IgD-negative memory B cell (primary cell): Measurements from ENCODE around the gene SIM1. TPM values are rescaled to one million over a fixed set of nuclear protein-coding genes. Genes with fewer than 3 reads are reported as not detected.

Source experiments
- H3K27ac Mint-ChIP-seq, 3 donors: one replicate each; pipeline ENCODE4 v1.8.0; 2020 to 2022; ENCODE audit warnings: mild to moderate bottlenecking in 3 of 3, mixed read lengths in 3 of 3, moderate library complexity in 1 of 3
- H3K27me3 Mint-ChIP-seq: one replicate; pipeline ENCODE4 v1.8.0; 2021; ENCODE audit warnings: mixed read lengths
- H3K36me3 Mint-ChIP-seq: one replicate; pipeline ENCODE4 v1.8.0; 2020; ENCODE audit warnings: mild to moderate bottlenecking, mixed read lengths
- H3K4me1 Mint-ChIP-seq, 3 donors: one replicate each; pipeline ENCODE4 v1.8.0; 2020 to 2022; ENCODE audit warnings: mixed read lengths in 3 of 3, mild to moderate bottlenecking in 1 of 3
- H3K4me3 Mint-ChIP-seq, 4 donors: one replicate each; pipeline ENCODE4 v1.8.0; 2020 to 2022; ENCODE audit warnings: mild to moderate bottlenecking in 4 of 4, mixed read lengths in 4 of 4, moderate library complexity in 3 of 4
- H3K9me3 Mint-ChIP-seq, 3 donors: one replicate each; pipeline ENCODE4 v1.8.0; 2020 to 2021; ENCODE audit warnings: mixed read lengths in 3 of 3, mild to moderate bottlenecking in 1 of 3
- polyA plus RNA-seq: library from polyadenylated mRNA; unstranded; fragments of 300-500 nt; fragmentation: Illumina TruSeq; gene quantifications from one replicate; pipeline ENCODE4 v1.2.3, GENCODE V29; 2021

Gene SIM1
- polyA plus RNA-seq, 1 donor from 2014 or later: not detected

DNA sequence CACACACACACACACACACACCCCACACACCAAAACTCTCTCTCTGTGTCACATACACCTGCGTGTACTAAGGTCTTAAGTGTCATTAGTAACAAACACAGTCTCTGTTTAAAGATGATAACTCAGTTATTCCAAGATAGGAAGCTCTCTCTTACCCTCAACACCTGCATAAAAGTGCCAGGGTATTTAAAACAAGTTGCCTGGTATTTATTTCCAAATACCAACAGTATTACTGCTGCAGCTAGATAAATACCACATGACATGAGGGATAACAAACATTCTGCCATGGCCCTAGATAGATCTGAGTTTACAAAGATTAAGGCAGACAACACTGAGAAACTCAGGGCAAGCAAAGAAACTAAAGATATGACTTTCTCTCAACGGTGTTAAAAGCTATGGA lies 118.5 kb downstream of the SIM1 start:
- H3K27ac Mint-ChIP-seq: no peak overlapping the region
- peaks cover 5% of the 10 kb centered on the region for H3K27me3 Mint-ChIP-seq
- no peaks in the 10 kb centered on the region for H3K36me3 Mint-ChIP-seq
- H3K4me3 Mint-ChIP-seq: no peak overlapping the region
- peaks cover 0 to 2% (median 0%) of the 10 kb centered on the region in 3 donors for H3K9me3 Mint-ChIP-seq
- peaks cover 0 to 5% (median 1%) of the 10 kb centered on the region in 3 donors for H3K4me1 Mint-ChIP-seq

DNA sequence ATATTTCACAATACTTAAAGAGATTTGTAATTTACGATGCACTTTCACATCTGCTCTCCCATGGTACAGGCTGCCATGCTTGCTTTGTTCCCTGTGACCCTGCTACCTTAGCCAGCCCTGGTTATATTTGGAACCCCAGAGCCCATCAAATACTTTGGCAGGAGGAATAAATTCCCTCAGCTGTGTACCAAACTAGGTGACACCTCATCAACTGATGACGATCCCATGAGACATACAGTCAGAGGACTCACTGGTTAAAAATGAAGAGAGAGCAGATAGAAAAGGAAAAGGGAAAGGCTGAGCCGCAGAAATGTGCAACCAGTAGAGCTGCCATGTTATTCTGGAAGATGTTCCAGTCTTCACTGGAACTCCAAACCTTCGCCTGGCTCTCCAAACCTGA lies 120.0 kb downstream of the SIM1 start:
- H3K27ac Mint-ChIP-seq: no peak overlapping the region
- H3K9me3 Mint-ChIP-seq: peaks cover 0 to 2% (median 0%) of the 10 kb centered on the region in 3 donors
- peaks cover 0 to 5% (median 1%) of the 10 kb centered on the region in 3 donors for H3K4me1 Mint-ChIP-seq
- H3K27me3 Mint-ChIP-seq: peaks cover 6% of the 10 kb centered on the region
- H3K4me3 Mint-ChIP-seq: no peak overlapping the region
- H3K36me3 Mint-ChIP-seq: no peaks in the 10 kb centered on the region

DNA sequence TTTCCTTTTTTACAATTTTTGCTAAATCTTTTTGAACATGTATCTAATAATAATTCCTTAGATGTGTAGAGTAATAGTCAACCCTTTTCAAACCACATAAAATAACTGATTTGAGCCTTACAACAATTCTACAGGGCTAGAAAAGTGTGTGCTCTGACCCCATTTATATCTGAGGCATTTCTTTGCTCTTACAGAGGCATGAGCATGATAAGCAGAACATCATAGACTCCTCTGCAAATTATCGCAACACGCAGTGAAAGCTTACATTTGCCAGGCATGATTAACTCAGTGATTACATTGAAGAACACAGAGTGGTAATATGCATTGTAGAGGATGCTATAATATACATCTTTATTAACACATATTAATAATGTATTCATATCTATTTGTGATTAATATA lies 120.4 kb downstream of the SIM1 start:
- no peaks in the 10 kb centered on the region for H3K36me3 Mint-ChIP-seq
- peaks cover 0 to 2% (median 0%) of the 10 kb centered on the region in 3 donors for H3K9me3 Mint-ChIP-seq
- peaks cover 6% of the 10 kb centered on the region for H3K27me3 Mint-ChIP-seq

DNA sequence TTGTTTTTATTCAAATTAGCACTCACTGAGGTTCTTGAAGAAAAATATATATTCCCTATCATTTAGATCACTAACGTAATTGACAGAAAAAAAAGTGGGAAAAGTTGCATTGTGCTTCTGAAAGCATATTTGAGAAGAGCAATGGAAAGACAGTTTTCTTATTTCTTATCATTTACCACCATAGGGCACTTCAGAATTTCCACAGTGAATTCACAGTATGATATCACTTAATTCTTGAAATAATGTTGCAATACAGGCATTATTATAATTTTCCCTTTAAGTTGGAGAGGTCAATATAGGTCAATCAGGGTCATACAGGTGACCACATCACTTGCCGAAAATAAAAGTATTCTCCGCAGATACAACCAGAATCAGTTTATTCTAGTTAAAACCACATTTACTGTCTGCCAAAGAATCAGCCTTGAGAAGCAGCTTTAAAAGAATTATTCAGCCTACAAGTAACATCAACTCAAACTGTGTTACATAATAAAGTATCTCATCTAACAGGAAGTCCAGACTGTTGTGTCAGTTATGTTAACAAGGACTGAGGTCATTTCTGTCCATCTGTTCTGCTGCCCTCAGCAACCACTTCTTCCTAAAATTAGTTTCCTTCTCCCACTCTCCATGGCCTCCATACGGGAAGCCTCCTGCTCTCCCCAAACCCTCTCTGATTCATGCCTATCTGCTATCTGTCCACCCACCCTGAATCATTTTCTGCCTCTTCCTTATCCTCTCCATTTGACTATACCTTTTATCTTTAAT lies 121.2 kb downstream of the SIM1 start:
- Mint-ChIP-seq H3K4me3 (no peak overlapping the region), H3K27ac (no peak overlapping the region), H3K27me3 (peaks cover 6% of the 10 kb centered on the region), H3K4me1 (peaks cover 0 to 5% (median 1%) of the 10 kb centered on the region in 3 donors), H3K9me3 (peaks cover 0 to 2% (median 0%) of the 10 kb centered on the region in 3 donors), H3K36me3 (no peaks in the 10 kb centered on the region)

More for the DNA sequence above, 120.4 kb downstream of the SIM1 start:
- Mint-ChIP-seq H3K4me1 (peaks cover 0 to 5% (median 1%) of the 10 kb centered on the region in 3 donors), H3K4me3 (no peak overlapping the region), H3K27ac (peak overlapping the region in 1 of 3 donors; percentile 11)

DNA sequence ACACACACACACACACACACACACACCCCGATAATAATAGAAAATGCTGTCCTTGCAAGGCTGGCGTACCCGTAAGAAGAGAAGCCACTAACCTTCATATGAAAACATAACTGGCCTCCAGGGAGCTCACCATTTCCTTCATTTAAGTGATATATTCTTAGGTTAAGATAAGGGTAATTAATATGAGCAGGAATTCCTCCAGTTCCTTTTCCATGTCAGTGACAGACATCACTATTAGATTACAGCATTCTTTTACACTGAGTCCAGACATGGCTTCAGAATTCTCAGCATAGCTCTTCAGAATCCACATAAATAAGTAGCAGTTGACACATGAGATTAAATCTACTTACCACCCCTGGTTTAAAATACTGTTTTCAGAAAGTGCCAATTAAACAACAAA lies 121.9 kb downstream of the SIM1 start:
- Mint-ChIP-seq H3K36me3 (no peaks in the 10 kb centered on the region), H3K27me3 (peaks cover 6% of the 10 kb centered on the region), H3K9me3 (peaks cover 0 to 2% (median 0%) of the 10 kb centered on the region in 3 donors), H3K4me3 (no peak overlapping the region), H3K4me1 (peaks cover 0 to 5% (median 1%) of the 10 kb centered on the region in 3 donors), H3K27ac (no peak overlapping the region)

DNA sequence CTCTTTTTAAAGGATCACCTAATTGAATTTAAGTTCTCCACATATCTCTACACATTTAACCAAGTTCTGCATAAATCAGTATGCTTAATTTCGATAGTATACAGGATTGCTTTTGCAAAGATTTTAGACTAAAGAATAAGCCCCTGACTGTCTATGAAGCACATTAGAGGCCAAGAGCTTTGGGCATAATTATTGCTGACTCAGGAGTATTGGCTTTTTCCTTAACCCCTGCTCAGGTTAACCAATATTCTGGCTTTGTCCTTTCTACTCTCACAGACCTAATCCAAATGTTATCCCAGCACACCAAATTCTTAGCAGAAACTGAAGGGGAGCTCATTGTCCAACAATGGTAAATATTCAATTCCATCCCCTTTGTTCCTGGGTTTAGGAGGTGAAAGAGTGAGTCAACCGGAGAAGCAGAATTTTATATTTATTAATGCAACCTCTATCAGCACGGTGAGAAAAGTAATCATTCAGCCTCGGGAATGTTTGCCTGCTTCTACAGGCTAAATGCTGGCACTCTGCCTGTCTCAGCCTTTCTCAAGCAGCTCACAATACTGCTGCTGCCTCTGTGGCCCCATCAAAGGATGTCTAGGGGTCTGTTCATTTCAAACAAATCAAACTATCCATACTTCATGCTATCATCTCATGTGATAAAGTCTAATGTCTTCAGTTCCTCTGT lies 125.0 kb downstream of the SIM1 start:
- no peak overlapping the region for H3K4me3 Mint-ChIP-seq
- H3K27ac Mint-ChIP-seq: peak overlapping the region in 1 of 3 donors; percentile 21
- no peaks in the 10 kb centered on the region for H3K4me1 Mint-ChIP-seq
- H3K27me3 Mint-ChIP-seq: peaks cover 4% of the 10 kb centered on the region
- peaks cover 0 to 2% (median 0%) of the 10 kb centered on the region in 3 donors for H3K9me3 Mint-ChIP-seq
- H3K36me3 Mint-ChIP-seq: no peaks in the 10 kb centered on the region

DNA sequence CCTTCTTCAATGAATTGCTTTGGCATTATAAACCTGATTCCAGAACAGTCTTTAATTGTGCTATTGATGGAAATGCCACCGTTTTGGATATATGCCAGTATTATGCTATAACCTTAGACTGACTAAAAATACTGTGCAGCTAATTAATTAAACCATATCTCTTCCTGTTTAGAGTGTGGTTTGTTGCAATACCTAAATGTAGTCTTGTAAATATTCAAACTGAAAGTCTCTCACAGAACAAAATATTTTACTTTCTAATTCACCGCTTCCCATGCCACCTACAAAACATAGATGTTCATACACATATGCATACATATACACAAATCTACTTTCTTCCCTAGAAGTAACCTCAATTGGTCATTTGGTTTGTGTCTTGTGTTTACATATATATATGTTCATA lies 126.6 kb downstream of the SIM1 start:
- Mint-ChIP-seq H3K36me3 (no peaks in the 10 kb centered on the region), H3K4me1 (no peaks in the 10 kb centered on the region), H3K27me3 (peaks cover 1% of the 10 kb centered on the region), H3K27ac (no peak overlapping the region), H3K9me3 (peaks cover 0 to 2% (median 0%) of the 10 kb centered on the region in 3 donors), H3K4me3 (no peak overlapping the region)

DNA sequence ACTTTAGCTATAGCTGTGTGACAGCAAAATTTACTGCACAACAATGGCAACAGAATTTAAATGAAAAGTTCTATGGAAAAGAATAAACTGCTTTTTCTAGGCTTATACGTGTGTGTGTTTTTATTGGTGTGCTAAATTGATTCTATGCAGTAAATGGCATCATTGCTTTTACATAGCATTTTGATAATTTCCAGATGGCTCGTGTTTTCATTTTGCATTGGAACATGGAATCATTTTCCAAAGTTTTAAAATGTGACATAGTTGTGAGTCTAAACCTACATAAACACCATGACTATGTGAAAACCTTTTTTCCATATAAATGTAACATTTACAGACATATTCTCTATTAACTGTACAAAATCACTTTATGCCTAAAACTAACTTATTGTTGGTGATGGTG lies 127.8 kb downstream of the SIM1 start:
- no peak overlapping the region for H3K4me3 Mint-ChIP-seq
- no peaks in the 10 kb centered on the region for H3K36me3 Mint-ChIP-seq
- no peaks in the 10 kb centered on the region for H3K9me3 Mint-ChIP-seq
- H3K27me3 Mint-ChIP-seq: peaks cover 1% of the 10 kb centered on the region
- no peaks in the 10 kb centered on the region for H3K4me1 Mint-ChIP-seq
- no peak overlapping the region for H3K27ac Mint-ChIP-seq

DNA sequence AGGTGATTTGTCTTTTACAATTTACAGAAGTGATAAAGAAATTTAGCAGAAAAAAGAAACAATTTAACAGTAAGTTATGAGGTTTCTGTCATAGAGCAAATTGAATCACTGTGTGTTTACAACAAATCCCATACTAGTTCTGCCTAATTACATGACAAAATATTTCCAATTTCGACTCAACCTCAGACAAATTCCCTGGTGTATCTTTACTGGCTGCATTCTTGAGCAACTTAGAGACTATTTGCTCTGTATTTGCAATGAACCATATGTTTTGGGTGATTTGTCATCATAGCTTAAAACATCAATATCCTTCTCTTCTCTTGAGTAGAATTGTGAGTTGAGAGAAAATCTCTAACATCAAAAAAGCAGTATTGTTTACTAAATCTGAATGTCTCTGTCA lies 128.7 kb downstream of the SIM1 start:
- Mint-ChIP-seq H3K4me3 (no peak overlapping the region), H3K4me1 (no peaks in the 10 kb centered on the region), H3K27me3 (peaks cover 1% of the 10 kb centered on the region), H3K27ac (no peak overlapping the region), H3K9me3 (peaks cover 0 to 2% (median 0%) of the 10 kb centered on the region in 3 donors), H3K36me3 (no peaks in the 10 kb centered on the region)
